GM23338 (cell line): Measurements from ENCODE around the gene APBA1. TPM values are rescaled to one million over a fixed set of nuclear protein-coding genes. Genes with fewer than 3 reads are reported as not detected.

Source experiments
- ATAC-seq: fragments of 200-7000 bp; cut with Tn5 transposase; 3 replicates; pipeline ENCODE4 v1.9.1; 2020
- DNase-seq: peaks from one replicate; pipeline ENCODE4 v3.0.0-alpha.2; 2015; ENCODE audit warnings: low spot score
- H2AFZ ChIP-seq: fragments of 200-600 bp; sonication (generic); 2 replicates; pipeline ENCODE4 v1.8.0; 2016; ENCODE audit warnings: antibody characterized with exemption, mild to moderate bottlenecking, moderate library complexity
- H3F3A ChIP-seq: fragments of 200-600 bp; sonication (generic); replicated peaks from 2 replicates; pipeline ENCODE4 v1.8.0; 2017; ENCODE audit warnings: antibody characterized with exemption, mixed run types, low read depth
- H3K27ac ChIP-seq: fragments of 200-600 bp; sonication (generic); 2 replicates; pipeline ENCODE4 v1.6.1; 2016; ENCODE audit warnings: low read depth
- H3K27me3 ChIP-seq: fragments of 200-600 bp; sonication (generic); 2 replicates; pipeline ENCODE4 v1.8.0; 2016; ENCODE audit warnings: mild to moderate bottlenecking, mixed run types, moderate library complexity; ENCODE audit not compliant: insufficient read depth
- H3K36me3 ChIP-seq: fragments of 200-600 bp; sonication (generic); 2 replicates; pipeline ENCODE4 v1.8.0; 2016; ENCODE audit warnings: mild to moderate bottlenecking; ENCODE audit not compliant: insufficient read depth
- H3K4me1 ChIP-seq: fragments of 200-600 bp; sonication (generic); 2 replicates; pipeline ENCODE4 v1.8.0; 2016; ENCODE audit warnings: mild to moderate bottlenecking, moderate library complexity; ENCODE audit not compliant: insufficient read depth
- H3K4me2 ChIP-seq: fragments of 200-600 bp; sonication (generic); 2 replicates; pipeline ENCODE4 v1.7.1; 2017; ENCODE audit warnings: mixed run types
- H3K4me3 ChIP-seq: fragments of 200-600 bp; sonication (generic); 2 replicates; pipeline ENCODE4 v1.6.1; 2016; ENCODE audit warnings: mixed run types
- H3K79me2 ChIP-seq: fragments of 200-600 bp; sonication (generic); replicated peaks from 2 replicates; pipeline ENCODE4 v1.8.0; 2017; ENCODE audit warnings: mild to moderate bottlenecking; ENCODE audit not compliant: insufficient read depth
- H3K9me2 ChIP-seq: fragments of 200-600 bp; sonication (generic); 2 replicates; pipeline ENCODE4 v1.8.0; 2017; ENCODE audit not compliant: insufficient read depth
- H4K20me1 ChIP-seq: fragments of 200-600 bp; sonication (generic); replicated peaks from 2 replicates; pipeline ENCODE4 v1.8.0; 2017; ENCODE audit warnings: mild to moderate bottlenecking; ENCODE audit not compliant: insufficient read depth
- H3K27ac Mint-ChIP-seq: 2 replicates; pipeline ENCODE4 v1.8.0; 2020; ENCODE audit warnings: inconsistent platforms, mild to moderate bottlenecking, moderate library complexity, mixed read lengths
- H3K27me3 Mint-ChIP-seq: 3 replicates; pipeline ENCODE4 v1.8.0; 2022; ENCODE audit warnings: low read depth, mild to moderate bottlenecking, moderate library complexity, mixed read lengths, inconsistent platforms; ENCODE audit not compliant: insufficient read depth, poor library complexity
- H3K36me3 Mint-ChIP-seq: 3 replicates; pipeline ENCODE4 v1.8.0; 2021; ENCODE audit warnings: low read depth, mild to moderate bottlenecking, inconsistent platforms, moderate library complexity, mixed read lengths
- H3K4me1 Mint-ChIP-seq: 3 replicates; pipeline ENCODE4 v1.8.0; 2020; ENCODE audit warnings: mild to moderate bottlenecking, inconsistent platforms, mixed read lengths
- H3K4me3 Mint-ChIP-seq: 3 replicates; pipeline ENCODE4 v1.8.0; 2021; ENCODE audit warnings: moderate library complexity, mild to moderate bottlenecking, inconsistent platforms, mixed read lengths
- H3K9me3 Mint-ChIP-seq: 3 replicates; pipeline ENCODE4 v1.8.0; 2020; ENCODE audit warnings: moderate library complexity, mild to moderate bottlenecking, inconsistent platforms, mixed read lengths
- CREB1 ChIP-seq: fragments of 250-450 bp; sonication (Bioruptor Pico); IDR thresholded peaks from 2 replicates; pipeline ENCODE4 v1.5.0; 2020; ENCODE audit warnings: low read depth, mild to moderate bottlenecking, moderate library complexity
- EZH2 ChIP-seq: fragments of 200-600 bp; sonication (generic); IDR thresholded peaks from one replicate; pipeline ENCODE4 v1.8.0; 2017; ENCODE audit warnings: antibody characterized with exemption, mild to moderate bottlenecking, low read depth; ENCODE audit not compliant: unreplicated experiment
- JUNB ChIP-seq: IDR thresholded peaks from one replicate; pipeline ENCODE4 v1.6.1; 2016; ENCODE audit warnings: antibody characterized with exemption; ENCODE audit not compliant: unreplicated experiment
- NANOG ChIP-seq: IDR thresholded peaks from 2 replicates; pipeline ENCODE4 v1.6.1; 2016; ENCODE audit warnings: antibody characterized with exemption, borderline replicate concordance
- STAT1 ChIP-seq: IDR thresholded peaks from one replicate; pipeline ENCODE4 v1.6.1; 2016; ENCODE audit warnings: antibody characterized with exemption; ENCODE audit not compliant: unreplicated experiment
- polyA plus RNA-seq: library from polyadenylated mRNA; unstranded; fragments of >200 nt; fragmentation: Nextera tagmentation; extraction: Ambion mirVana; gene quantifications from 2 replicates; pipeline ENCODE4 v1.2.1, GENCODE V29; 2016
- total RNA-seq: library from RNA; depleted of rRNA; stranded (reverse); fragments of >200 nt; shearing (Covaris generic); gene quantifications from 2 replicates; pipeline ENCODE4 v1.2.3, GENCODE V29; 2014
- TF ChIP-seq, protein P1 (sequence below), 2 experiments: fragments of 200-600 bp in 1 of 2; sonication (generic) in 1 of 2; conservative IDR thresholded peaks; 2 replicates each; pipeline versions ENCODE4 v1.5.1 to v1.6.1; 2016 to 2017; ENCODE audit warnings: antibody characterized with exemption in 2 of 2, low read depth in 2 of 2, mild to moderate bottlenecking in 2 of 2, moderate library complexity in 1 of 2
- TF ChIP-seq, protein P2 (sequence below): fragments of 250-450 bp; sonication (Bioruptor Pico); IDR thresholded peaks from 2 replicates; pipeline ENCODE4 v1.5.0; 2020; ENCODE audit warnings: mild to moderate bottlenecking, moderate library complexity
- TF ChIP-seq, protein P3 (sequence below): IDR thresholded peaks from 2 replicates; pipeline ENCODE4 v1.6.1; 2016; ENCODE audit warnings: antibody characterized with exemption

The APBA1 gene
- total and polyA plus RNA-seq, 2 experiments from 2014 or later = 0.26 to 1.0 TPM

DNA sequence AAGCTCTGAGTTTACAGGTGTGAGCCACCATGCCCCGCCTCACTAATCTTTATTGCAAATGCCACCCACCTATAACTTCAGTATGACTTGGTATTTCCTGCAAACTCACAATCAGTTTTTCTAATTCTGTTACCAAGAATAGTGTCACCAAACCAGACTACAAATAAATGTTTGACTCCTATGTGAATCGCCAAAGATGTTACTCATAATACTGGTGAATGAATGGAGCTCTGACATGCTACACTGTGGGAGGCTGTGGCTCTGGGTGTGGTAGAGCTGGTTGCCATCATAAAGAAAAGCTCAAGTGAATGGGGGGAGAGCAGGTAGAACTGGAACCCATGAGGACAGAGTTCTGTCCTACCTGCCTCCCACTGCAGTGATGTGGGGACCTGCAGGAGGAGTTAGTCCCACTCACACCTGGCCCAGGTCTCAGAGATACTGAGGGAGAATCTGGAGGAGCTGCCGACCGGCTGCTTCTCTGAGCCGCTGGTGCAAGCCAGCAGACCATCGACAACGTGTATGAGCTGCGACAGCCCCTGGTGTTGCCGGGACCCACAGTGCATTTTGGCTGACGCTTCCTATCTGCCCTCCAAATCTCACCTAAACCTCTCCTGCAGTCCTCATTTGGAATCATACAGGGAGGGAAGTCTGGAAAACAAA is 251.4 kb downstream of the APBA1 start:
- no peak for TF ChIP-seq JUNB
- TF ChIP-seq CREB1 (CRISPR knock-in tag) = no peak
- TF ChIP-seq, protein P1, sequence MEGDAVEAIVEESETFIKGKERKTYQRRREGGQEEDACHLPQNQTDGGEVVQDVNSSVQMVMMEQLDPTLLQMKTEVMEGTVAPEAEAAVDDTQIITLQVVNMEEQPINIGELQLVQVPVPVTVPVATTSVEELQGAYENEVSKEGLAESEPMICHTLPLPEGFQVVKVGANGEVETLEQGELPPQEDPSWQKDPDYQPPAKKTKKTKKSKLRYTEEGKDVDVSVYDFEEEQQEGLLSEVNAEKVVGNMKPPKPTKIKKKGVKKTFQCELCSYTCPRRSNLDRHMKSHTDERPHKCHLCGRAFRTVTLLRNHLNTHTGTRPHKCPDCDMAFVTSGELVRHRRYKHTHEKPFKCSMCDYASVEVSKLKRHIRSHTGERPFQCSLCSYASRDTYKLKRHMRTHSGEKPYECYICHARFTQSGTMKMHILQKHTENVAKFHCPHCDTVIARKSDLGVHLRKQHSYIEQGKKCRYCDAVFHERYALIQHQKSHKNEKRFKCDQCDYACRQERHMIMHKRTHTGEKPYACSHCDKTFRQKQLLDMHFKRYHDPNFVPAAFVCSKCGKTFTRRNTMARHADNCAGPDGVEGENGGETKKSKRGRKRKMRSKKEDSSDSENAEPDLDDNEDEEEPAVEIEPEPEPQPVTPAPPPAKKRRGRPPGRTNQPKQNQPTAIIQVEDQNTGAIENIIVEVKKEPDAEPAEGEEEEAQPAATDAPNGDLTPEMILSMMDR (conservative IDR thresholded peaks at IDR 0.05; ENCODE audit: low read depth in 2 of 2) = no peak
- TF ChIP-seq EZH2 = no peak
- TF ChIP-seq NANOG = no peak
- no peaks in the 10 kb centered on the region for H3K27me3 ChIP-seq
- peaks cover 13% of the 10 kb centered on the region for H3K36me3 Mint-ChIP-seq
- H3K4me1 ChIP-seq = no peaks in the 10 kb centered on the region
- H3K79me2 ChIP-seq = no peaks in the 10 kb centered on the region
- H3K4me3 ChIP-seq = no peak overlapping the region
- no peak overlapping the region for H3K27ac Mint-ChIP-seq
- H4K20me1 ChIP-seq = no peaks in the 10 kb centered on the region
- no peak overlapping the region for H2AFZ ChIP-seq
- no peaks in the 10 kb centered on the region for H3K27me3 Mint-ChIP-seq
- H3K9me3 Mint-ChIP-seq = peaks cover 26% of the 10 kb centered on the region
- ATAC-seq (no peak), DNase-seq (no peak)
- no peaks in the 10 kb centered on the region; the same call in 2 of the 3 replicates for H3K4me1 Mint-ChIP-seq
- H3K36me3 ChIP-seq = no peaks in the 10 kb centered on the region; the same call in 1 of the 2 replicates
- H3F3A ChIP-seq = no peaks in the 10 kb centered on the region
- no peak overlapping the region for H3K27ac ChIP-seq
- H3K4me2 ChIP-seq = no peak overlapping the region
- no peaks in the 10 kb centered on the region for H3K9me2 ChIP-seq
- H3K4me3 Mint-ChIP-seq = no peak overlapping the region

DNA sequence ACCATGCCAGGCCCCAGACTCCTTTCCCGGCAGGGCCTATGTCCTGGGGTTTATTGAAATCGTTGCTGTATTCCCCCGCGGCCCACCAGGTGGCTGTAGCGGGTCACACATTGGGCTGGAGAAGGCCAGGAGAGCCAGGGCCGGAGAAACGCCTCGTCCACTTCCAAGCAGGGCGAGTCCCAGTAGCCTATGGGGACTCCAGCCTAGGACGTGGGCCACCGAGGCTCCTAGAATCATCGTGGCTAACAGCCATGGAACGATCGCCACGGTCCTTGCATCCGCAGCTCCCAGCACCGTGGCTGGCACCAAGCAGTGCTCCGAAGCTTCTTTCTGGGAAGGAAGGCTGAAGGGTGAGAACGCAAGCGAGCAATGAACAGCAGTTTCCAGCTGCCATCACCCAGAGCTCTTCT is 259.4 kb downstream of the APBA1 start:
- peaks cover 14% of the 10 kb centered on the region for H3K4me1 Mint-ChIP-seq
- H3K36me3 Mint-ChIP-seq = peaks cover 7% of the 10 kb centered on the region
- H3K36me3 ChIP-seq = no peaks in the 10 kb centered on the region
- H3K9me2 ChIP-seq = no peaks in the 10 kb centered on the region
- H4K20me1 ChIP-seq = no peaks in the 10 kb centered on the region
- H3K27ac Mint-ChIP-seq = no peak overlapping the region
- no peak overlapping the region for H3K4me3 ChIP-seq
- no peak overlapping the region for H3K4me2 ChIP-seq
- H3K27me3 ChIP-seq = no peaks in the 10 kb centered on the region
- peak overlapping the region; percentile 98 for H2AFZ ChIP-seq
- H3K9me3 Mint-ChIP-seq = peaks cover 7% of the 10 kb centered on the region; the same call in 2 of the 3 replicates
- H3K79me2 ChIP-seq = no peaks in the 10 kb centered on the region
- peaks cover 8% of the 10 kb centered on the region for H3K27me3 Mint-ChIP-seq
- peaks cover 17% of the 10 kb centered on the region; the same call in 1 of the 2 replicates for H3K4me1 ChIP-seq
- DNase-seq = peak; percentile 90
- 0 out of 2 replicates have a peak, but pooled peaks cover 5% of the 10 kb centered on the region for H3F3A ChIP-seq
- H3K4me3 Mint-ChIP-seq = no peak overlapping the region
- ATAC-seq = peak; percentile 99
- H3K27ac ChIP-seq = no peak overlapping the region
- TF ChIP-seq, protein P2, sequence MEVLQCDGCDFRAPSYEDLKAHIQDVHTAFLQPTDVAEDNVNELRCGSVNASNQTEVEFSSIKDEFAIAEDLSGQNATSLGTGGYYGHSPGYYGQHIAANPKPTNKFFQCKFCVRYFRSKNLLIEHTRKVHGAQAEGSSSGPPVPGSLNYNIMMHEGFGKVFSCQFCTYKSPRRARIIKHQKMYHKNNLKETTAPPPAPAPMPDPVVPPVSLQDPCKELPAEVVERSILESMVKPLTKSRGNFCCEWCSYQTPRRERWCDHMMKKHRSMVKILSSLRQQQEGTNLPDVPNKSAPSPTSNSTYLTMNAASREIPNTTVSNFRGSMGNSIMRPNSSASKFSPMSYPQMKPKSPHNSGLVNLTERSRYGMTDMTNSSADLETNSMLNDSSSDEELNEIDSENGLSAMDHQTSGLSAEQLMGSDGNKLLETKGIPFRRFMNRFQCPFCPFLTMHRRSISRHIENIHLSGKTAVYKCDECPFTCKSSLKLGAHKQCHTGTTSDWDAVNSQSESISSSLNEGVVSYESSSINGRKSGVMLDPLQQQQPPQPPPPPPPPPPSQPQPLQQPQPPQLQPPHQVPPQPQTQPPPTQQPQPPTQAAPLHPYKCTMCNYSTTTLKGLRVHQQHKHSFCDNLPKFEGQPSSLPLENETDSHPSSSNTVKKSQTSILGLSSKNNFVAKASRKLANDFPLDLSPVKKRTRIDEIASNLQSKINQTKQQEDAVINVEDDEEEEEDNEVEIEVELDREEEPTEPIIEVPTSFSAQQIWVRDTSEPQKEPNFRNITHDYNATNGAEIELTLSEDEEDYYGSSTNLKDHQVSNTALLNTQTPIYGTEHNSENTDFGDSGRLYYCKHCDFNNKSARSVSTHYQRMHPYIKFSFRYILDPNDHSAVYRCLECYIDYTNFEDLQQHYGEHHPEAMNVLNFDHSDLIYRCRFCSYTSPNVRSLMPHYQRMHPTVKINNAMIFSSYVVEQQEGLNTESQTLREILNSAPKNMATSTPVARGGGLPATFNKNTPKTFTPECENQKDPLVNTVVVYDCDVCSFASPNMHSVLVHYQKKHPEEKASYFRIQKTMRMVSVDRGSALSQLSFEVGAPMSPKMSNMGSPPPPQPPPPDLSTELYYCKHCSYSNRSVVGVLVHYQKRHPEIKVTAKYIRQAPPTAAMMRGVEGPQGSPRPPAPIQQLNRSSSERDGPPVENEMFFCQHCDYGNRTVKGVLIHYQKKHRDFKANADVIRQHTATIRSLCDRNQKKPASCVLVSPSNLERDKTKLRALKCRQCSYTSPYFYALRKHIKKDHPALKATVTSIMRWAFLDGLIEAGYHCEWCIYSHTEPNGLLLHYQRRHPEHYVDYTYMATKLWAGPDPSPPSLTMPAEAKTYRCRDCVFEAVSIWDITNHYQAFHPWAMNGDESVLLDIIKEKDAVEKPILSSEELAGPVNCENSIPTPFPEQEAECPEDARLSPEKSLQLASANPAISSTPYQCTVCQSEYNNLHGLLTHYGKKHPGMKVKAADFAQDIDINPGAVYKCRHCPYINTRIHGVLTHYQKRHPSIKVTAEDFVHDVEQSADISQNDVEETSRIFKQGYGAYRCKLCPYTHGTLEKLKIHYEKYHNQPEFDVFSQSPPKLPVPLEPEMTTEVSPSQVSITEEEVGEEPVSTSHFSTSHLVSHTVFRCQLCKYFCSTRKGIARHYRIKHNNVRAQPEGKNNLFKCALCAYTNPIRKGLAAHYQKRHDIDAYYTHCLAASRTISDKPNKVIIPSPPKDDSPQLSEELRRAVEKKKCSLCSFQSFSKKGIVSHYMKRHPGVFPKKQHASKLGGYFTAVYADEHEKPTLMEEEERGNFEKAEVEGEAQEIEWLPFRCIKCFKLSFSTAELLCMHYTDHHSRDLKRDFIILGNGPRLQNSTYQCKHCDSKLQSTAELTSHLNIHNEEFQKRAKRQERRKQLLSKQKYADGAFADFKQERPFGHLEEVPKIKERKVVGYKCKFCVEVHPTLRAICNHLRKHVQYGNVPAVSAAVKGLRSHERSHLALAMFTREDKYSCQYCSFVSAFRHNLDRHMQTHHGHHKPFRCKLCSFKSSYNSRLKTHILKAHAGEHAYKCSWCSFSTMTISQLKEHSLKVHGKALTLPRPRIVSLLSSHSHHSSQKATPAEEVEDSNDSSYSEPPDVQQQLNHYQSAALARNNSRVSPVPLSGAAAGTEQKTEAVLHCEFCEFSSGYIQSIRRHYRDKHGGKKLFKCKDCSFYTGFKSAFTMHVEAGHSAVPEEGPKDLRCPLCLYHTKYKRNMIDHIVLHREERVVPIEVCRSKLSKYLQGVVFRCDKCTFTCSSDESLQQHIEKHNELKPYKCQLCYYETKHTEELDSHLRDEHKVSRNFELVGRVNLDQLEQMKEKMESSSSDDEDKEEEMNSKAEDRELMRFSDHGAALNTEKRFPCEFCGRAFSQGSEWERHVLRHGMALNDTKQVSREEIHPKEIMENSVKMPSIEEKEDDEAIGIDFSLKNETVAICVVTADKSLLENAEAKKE = no peak
- TF ChIP-seq JUNB (no peak), STAT1 (no peak)
- TF ChIP-seq, protein P3, sequence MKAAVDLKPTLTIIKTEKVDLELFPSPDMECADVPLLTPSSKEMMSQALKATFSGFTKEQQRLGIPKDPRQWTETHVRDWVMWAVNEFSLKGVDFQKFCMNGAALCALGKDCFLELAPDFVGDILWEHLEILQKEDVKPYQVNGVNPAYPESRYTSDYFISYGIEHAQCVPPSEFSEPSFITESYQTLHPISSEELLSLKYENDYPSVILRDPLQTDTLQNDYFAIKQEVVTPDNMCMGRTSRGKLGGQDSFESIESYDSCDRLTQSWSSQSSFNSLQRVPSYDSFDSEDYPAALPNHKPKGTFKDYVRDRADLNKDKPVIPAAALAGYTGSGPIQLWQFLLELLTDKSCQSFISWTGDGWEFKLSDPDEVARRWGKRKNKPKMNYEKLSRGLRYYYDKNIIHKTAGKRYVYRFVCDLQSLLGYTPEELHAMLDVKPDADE = no peak
- TF ChIP-seq, protein P1 (conservative IDR thresholded peaks at IDR 0.05; ENCODE audit: low read depth in 2 of 2) = peak; percentile 71 to 86
